HG03378 (cell line): ENCODE results near the gene PCDH9.

Experiments used
- ATAC-seq: cut with Tn5 transposase; IDR thresholded peaks from one replicate; pipeline ENCODE4 v1.9.1; 2021; ENCODE audit warnings: mild to moderate bottlenecking, moderate library complexity; ENCODE audit not compliant: unreplicated experiment

The PCDH9 gene

DNA sequence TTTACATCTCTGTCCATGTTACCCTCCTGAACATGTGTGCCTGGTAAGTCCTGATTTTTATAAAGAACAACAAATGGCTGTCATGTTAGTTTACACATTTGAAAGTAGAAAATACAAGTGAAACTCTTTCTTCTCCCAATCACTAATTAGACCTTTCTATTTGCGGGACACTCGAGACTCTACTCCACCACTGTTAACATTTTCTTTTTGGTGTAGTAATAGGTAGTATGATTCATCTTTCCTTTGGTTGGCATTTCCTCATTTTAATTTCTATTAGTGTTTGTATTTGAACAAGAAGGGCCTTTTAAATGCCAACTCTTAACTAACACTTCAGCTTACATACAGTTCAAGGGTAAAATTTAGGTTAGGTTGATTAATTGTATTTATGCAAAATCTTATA lies 371.1 kb downstream of the PCDH9 start:
- ATAC-seq, result no peak

DNA sequence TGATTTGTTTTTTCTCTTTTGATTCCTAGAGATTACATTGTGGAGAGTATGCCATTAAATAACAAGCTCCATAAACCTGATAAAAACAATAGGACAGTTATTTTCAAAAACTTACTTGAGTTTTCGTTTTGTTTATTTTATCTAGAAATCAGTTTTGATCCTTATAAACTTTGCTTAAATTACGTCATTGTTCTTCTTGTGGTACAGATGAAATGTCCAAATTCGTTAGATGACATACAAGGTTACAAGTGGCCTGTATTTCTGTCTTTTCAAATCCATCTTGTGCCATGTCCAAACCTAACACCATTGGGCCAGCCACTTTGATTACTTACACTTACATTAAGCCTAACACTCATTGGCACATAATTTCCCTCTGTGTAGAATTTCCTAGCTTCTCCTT lies 372.0 kb downstream of the PCDH9 start:
- ATAC-seq, result no peak

DNA sequence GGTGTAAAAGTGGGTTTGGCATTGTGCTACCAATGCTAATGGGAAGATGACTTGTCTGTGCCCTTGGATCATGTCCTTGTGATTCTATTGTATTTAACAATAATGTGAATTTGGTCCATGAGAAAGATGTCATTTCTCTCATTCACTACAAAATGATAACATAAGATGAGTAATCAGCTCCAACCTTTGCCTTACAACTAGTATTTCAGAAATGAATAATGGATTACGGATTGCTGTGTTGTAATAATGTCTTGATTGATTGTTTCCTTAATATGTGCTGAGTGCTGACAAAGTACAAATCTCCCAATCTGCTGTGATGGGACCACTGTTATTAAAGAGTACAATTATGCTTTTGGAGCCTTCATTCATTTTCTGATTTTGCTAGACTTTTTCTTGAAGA lies 375.0 kb downstream of the PCDH9 start:
- no peak for ATAC-seq

GRCh38 chr13:66853564-66853963 lies 376.6 kb downstream of the PCDH9 start:
- ATAC-seq, result no peak

- no peak for ATAC-seq
Measured at GRCh38 chr13:66849706-66850105, 380.4 kb downstream of the PCDH9 start.

DNA sequence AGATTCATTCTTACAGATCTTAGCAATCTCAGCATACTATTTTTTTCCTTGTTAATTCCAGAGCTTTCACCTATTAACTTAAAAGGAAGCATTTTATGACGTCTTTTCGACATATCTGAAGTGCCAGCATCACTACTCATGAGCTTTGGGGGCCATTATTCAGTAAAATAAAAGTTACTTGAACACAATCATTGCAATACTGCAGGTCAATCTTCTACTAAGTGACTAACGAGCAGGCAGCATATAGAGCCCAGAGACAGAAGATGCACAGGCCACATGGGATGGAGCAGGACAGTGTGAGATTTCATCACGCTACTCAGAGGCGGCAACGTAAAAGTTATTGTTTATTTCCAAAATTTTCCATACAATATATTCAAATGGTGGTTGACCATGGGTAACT lies 382.6 kb downstream of the PCDH9 start:
- ATAC-seq, result no peak

- ATAC-seq, result no peak
Measured at GRCh38 chr13:66845393-66845792, 384.7 kb downstream of the PCDH9 start.

DNA sequence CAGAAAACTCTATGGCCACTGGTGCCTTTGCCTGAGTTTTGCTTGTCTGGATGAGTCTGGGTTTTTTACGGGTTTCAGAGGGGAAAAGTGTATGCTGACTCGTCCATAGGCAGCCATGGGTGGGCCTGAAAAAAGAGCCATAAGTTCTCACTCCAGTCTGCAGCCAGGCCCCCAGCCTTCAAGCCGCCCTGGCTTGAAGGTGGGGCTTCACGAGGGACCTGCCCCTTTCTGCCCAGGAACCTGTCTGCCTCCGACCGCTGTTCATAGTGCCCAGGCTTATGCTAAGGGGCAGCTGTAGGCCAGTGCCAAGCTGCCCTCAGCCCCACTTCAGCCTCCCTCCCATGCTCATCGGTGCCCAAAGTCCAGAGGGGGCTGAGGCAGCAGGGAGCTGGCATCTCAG lies 385.2 kb downstream of the PCDH9 start:
- no peak for ATAC-seq

- ATAC-seq, result no peak
Measured at GRCh38 chr13:66842766-66843165, 387.4 kb downstream of the PCDH9 start.

GRCh38 chr13:66840621-66841020 lies 389.5 kb downstream of the PCDH9 start:
- ATAC-seq, result no peak

DNA sequence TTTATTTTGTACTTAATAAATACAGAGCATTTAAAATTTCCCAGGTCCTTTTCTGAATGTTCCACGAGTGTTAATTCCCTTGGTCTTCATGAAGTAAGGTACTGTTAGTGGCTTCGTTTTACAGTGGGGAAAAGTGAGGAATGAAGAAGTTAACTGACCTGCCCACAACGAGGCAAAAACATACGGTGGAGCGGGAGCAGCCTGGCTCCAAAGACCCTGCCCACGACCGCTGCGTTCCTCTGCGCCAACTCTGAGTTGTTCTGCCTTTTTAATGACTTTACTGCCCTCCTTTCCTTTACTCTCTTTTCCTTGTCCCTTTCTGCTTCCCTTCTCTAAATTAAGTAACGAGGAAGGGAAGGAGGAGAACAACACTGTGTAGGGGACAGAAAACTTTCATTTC lies 392.9 kb downstream of the PCDH9 start:
- ATAC-seq, result no peak

DNA sequence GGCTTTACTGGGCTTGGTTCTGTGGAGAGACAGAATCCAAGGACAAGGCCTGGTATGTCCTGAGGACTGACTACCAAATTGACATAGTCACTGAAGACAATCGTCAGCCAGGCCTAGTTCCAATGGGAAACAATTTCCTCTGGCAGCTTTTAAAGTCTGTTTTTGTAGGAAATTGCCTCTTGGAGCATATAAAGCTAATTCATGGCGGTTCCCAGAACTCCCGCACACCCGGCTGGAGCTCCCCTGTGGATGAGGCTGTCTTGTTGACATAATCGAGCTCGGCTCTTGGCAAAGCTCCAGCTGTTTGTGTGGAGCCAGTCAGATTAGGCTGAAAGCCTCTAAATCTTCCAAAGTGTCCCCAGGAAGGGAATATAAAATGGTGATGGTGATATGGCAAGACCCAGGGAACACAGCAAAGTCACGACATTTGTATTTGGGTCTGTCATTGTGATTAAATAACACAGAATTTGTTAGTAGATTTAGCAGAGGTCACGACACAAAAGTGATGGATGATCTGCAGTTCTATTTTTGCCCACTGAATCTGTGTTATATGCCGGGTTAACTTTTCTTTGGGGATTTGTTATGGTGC lies 395.0 kb downstream of the PCDH9 start:
- no peak for ATAC-seq

DNA sequence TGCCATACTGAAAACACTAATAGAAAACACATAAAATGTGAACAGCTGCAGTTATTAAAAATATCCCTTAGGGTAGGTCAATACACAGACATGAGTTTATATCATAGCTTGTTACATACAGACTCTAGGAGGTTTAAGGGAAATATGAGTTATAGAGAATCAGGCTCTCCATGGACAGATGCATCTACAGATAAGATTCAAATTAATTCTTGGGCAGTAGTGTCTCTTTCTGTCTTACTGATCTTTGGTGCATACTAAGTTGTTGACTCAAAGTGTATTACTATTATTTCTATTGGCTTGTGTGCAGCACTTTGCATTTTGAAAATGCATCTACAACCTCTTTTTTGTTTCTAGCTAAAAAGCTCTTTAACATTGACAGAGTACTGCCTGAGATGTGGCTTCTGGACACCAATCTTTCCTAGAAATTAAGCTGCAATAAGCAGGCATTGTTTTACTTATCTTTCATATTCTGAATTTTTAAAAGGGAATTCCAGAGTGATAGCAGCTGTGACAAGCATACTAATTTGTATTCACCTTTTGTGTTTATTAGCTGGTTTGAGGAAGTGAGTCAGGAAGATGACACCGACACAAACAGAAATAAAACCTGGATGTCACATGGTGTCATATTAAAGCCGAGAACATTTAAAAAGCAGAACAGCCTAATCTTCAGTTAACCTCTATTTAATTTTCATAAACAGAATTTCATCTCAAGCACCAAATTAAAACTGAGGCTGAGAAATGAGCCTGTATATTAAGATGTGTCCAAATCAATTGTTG lies 399.0 kb downstream of the PCDH9 start:
- peak; percentile 76 for ATAC-seq

GRCh38 chr13:66829803-66830202 lies 400.3 kb downstream of the PCDH9 start:
- ATAC-seq, result no peak

DNA sequence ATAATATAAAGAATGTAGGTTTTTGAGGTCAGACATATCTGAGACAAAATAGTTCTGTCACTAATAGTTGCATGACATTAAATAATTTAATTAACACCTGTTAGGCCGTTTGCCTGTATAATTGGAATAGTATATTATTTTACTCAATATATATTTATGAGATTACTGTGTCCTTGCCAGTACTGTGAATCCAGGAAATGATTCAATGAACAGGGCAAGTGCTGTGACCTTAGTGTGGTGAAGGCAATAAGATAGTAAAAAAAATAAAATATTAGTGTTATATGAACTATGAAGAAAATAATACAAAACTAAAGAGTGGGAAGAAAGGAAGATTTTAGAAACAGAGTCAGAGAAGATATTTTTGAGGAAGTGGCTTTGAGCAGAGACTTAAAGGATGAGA lies 403.7 kb downstream of the PCDH9 start:
- ATAC-seq, result no peak

DNA sequence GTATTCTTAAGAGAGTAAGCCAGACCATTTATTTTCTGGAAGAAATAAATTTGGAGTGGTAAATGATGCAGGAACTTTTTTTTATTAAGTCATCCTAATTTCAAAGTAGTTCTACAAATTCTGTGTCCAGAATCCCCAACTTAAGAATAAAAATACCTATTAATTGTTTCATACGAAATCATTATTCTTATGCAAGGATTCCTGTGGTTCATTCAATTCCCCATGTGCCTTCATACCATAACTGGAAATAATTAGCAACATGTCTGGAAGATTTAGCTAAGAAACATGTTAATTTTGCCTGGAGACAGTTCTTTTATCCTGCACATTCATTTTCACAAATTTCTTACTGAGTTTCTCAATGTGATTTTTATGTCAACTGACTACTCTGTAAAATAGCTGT lies 408.6 kb downstream of the PCDH9 start:
- ATAC-seq, result no peak

- ATAC-seq, result no peak
Measured at GRCh38 chr13:66811455-66811854, 418.7 kb downstream of the PCDH9 start.

DNA sequence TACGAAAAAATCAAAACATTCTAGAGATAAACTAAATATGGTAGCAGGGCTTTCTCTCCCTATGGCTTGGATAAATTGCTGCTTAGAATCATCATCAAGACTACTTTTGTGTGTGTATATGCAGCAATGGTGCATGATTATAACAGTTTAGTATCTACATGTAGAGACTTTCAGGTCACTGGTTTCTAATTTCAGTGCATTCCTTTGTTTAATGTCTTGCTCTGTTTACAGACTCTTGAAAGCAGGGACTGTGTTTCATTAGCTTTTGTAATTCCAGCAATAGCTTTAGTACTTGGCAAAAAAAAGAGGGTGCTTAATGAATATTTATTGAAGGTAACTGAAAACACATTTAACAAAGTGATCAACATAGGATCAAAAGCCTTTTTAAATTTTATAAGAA lies 420.7 kb downstream of the PCDH9 start:
- ATAC-seq, result no peak

GRCh38 chr13:66807251-66807650 lies 422.9 kb downstream of the PCDH9 start:
- no peak for ATAC-seq

DNA sequence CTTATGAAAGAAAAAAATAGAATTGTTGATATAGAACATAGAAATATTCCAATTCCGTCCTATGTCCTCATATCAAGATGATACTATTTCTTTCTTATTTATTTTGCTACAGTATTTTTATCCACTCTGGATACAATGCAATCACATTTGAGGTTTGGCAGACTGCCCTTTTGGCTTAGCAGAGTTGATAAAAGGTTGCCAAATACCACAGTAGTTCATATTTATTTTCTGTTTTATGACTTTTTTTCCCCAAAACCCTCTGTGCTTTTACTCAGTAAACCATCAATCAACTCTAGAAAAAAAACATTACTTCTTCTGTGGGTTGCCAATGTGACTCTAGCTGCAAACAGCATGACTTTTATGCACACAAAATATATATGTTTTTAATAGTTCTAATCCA lies 424.5 kb downstream of the PCDH9 start:
- ATAC-seq, result no peak

DNA sequence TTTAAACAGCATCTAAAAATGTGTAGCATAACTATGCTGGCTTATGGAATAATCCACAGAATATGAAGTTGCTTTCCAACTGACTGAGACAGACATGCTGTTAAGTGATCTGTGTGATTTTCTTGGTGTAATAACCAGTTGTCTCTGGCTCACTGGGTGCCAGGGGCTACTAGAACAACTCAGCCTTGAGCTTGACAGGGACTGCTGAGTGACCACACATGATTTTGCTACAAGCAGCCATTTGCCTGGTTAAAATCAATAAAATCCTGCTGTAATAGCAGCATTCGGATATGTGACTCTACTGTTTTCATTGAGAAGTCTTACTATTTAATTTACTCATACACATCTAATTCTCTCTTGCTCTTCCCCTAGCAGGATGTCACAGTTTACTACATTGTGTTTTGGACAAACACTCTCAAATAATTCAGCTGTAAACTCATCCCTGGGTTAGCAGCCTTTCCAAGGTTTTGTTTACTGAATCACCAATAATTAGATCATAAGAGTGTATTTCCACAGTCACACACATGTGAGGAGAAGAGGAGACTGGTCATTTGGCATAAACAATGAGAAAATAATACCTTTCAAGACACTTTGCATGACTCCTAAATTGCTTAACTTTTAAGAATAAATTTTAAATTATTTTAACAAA lies 426.2 kb downstream of the PCDH9 start:
- no peak for ATAC-seq
